Right lobe of liver (tissue), 6 donors: Measurements from ENCODE around the gene TCOF1. TPM values are rescaled to one million over a fixed set of nuclear protein-coding genes. Genes with fewer than 3 reads are reported as not detected.
A peak's percentile ranks its signal among the peaks of the same experiment; 100 is the strongest.

Experiments
- ATAC-seq, 4 donors: fragments of 200-7000 bp; cut with Tn5 transposase; one replicate each; pipeline ENCODE4 v1.9.1; 2020; ENCODE audit warnings: mild to moderate bottlenecking in 4 of 4, moderate library complexity in 4 of 4
- DNase-seq, 3 donors: peaks; one replicate each; pipeline ENCODE4 v3.0.0-alpha.2; 2020
- H3K27ac ChIP-seq, 3 donors: fragments of 200-600 bp; one replicate each; pipeline ENCODE4 v1.8.0; 2022
- H3K27me3 ChIP-seq, 2 donors: fragments of 200-600 bp; one replicate each; pipeline ENCODE4 v1.8.0; 2022
- H3K36me3 ChIP-seq, 4 donors: fragments of 200-600 bp; sonication (generic) in 1 of 4; one replicate each; pipeline versions ENCODE4 v1.5.1 to v1.8.0; 2017 to 2022; ENCODE audit warnings: control low read depth in 1 of 4
- H3K4me1 ChIP-seq, 4 donors: fragments of 200-600 bp; sonication (generic) in 1 of 4; one replicate each; pipeline versions ENCODE4 v1.5.1 to v1.8.0; 2017 to 2022; ENCODE audit warnings: control low read depth in 1 of 4
- H3K4me3 ChIP-seq, 3 donors: fragments of 200-600 bp; one replicate each; pipeline ENCODE4 v1.8.0; 2022
- H3K9me3 ChIP-seq, 4 donors: fragments of 200-600 bp; sonication (generic) in 1 of 4; one replicate each; pipeline versions ENCODE4 v1.5.1 to v1.8.0; 2017 to 2022; ENCODE audit warnings: control low read depth in 1 of 4
- CTCF ChIP-seq, 4 donors: fragments of 200-600 bp in 3 of 4; fragments of 450-650 bp in 1 of 4; IDR thresholded peaks; one replicate each; pipeline versions ENCODE4 v1.5.1 to v1.8.0; 2016 to 2022; ENCODE audit warnings: antibody characterized with exemption in 4 of 4, mild to moderate bottlenecking in 2 of 4
- POLR2A ChIP-seq: fragments of 450-650 bp; IDR thresholded peaks from one replicate; pipeline ENCODE4 v1.6.1; 2017; ENCODE audit warnings: antibody characterized with exemption, mild to moderate bottlenecking
- WGBS: methylation state at CpG from one replicate; pipeline ENCODE4 v1.1.6; 2018; ENCODE audit warnings: low coverage, low lambda C conversion rate; ENCODE audit not compliant: insufficient coverage; ENCODE audit errors: missing lambda C conversion rate; 5-methylcytosine and 5-hydroxymethylcytosine counted together
- intact Hi-C, 2 donors: fragments of 100-400 bp; cut with DNase I; formaldehyde crosslinking; loops; one replicate each; pipeline versions ENCODE4 v1.11.2 to v1.14.1; 2022
- total RNA-seq, 6 experiments: library from RNA; depleted of rRNA in 2 of 6; stranded (reverse); fragments of >200 nt in 2 of 6; fragmentation: NEBNext Ultra II Directional in 3 of 6; extraction: Animal tissue kit (Norgen Biotek cat#: 25700) in 3 of 6; gene quantifications; one replicate each; pipeline versions ENCODE4 v1.1.0 to v1.2.4, GENCODE V29; 2016 to 2023
- donor health status: DM: no; HTN: yes; CAD: no.
- donor health status: DM: no; HTN: no; CAD: no.
- donor health status: DM: no; HTN: no; CAD: no.
- donor health status: DM: no; HTN: yes; CAD: no.
- donor health status: DM: no; HTN: yes; CAD: no.

The TCOF1 gene
- total RNA-seq, 6 experiments from 2014 or later, result 6.7 to 12.0 (median 8.9) TPM

- intact Hi-C loops, result no loop called here
- DNase-seq, result peak in 1 of 3 donors; percentile 14
- peaks cover 0 to 16% (median 6%) of the 10 kb centered on the region in 4 donors for H3K36me3 ChIP-seq
- no peak overlapping the region for H3K27ac ChIP-seq
- WGBS, result no CpG with 5 or more reads among the region's 12 CpGs
- H3K4me1 ChIP-seq, result no peaks in the 10 kb centered on the region
- peak in 2 of 4 donors; percentile 15 to 32 for ATAC-seq
- TF ChIP-seq CTCF (IDR thresholded peaks at IDR 0.05), result peak in 1 of 4 donors; percentile 4
- no peak for TF ChIP-seq POLR2A
- H3K4me3 ChIP-seq, result no peak overlapping the region
- H3K9me3 ChIP-seq, result no peaks in the 10 kb centered on the region
- no peaks in the 10 kb centered on the region for H3K27me3 ChIP-seq
Observed at GRCh38 chr5:150398722-150399523, 41.4 kb downstream of the TCOF1 start.

- Histone ChIP-seq H3K27me3 (no peaks in the 10 kb centered on the region), H3K27ac (no peak overlapping the region), H3K36me3 (peaks cover 0 to 13% (median 4%) of the 10 kb centered on the region in 4 donors), H3K4me3 (no peak overlapping the region), H3K9me3 (no peaks in the 10 kb centered on the region), H3K4me1 (no peaks in the 10 kb centered on the region)
- intact Hi-C loops, result no loop called here
- TF ChIP-seq CTCF (IDR thresholded peaks at IDR 0.05), result no peak
- TF ChIP-seq POLR2A, result no peak
- ATAC-seq (no peak), DNase-seq (peak in 1 of 3 donors; percentile 7)
- WGBS, result 96% methylated on average over 5 of the region's 11 CpGs
Observed at GRCh38 chr5:150399524-150400211, 42.2 kb downstream of the TCOF1 start.

- no peaks in the 10 kb centered on the region for H3K9me3 ChIP-seq
- H3K27ac ChIP-seq, result no peak overlapping the region
- intact Hi-C loops, result no loop called here
- no peak for TF ChIP-seq POLR2A
- no peak for TF ChIP-seq CTCF (IDR thresholded peaks at IDR 0.05)
- H3K27me3 ChIP-seq, result no peaks in the 10 kb centered on the region
- H3K4me1 ChIP-seq, result no peaks in the 10 kb centered on the region
- no peak overlapping the region for H3K4me3 ChIP-seq
- peak in 1 of 3 donors; percentile 2 for DNase-seq
- no peak for ATAC-seq
- H3K36me3 ChIP-seq, result peaks cover 0 to 18% (median 4%) of the 10 kb centered on the region in 4 donors
- WGBS, result 82% methylated on average over 9 of the region's 12 CpGs
Observed at GRCh38 chr5:150400316-150401075, 43.0 kb downstream of the TCOF1 start.

- H3K36me3 ChIP-seq, result peaks cover 0 to 23% (median 4%) of the 10 kb centered on the region in 4 donors
- TF ChIP-seq CTCF (IDR thresholded peaks at IDR 0.05) (no peak), POLR2A (no peak)
- peak in 1 of 3 donors; percentile 10 for DNase-seq
- no peaks in the 10 kb centered on the region for H3K4me1 ChIP-seq
- WGBS, result 62% methylated on average over 2 of the region's 3 CpGs
- H3K27me3 ChIP-seq, result no peaks in the 10 kb centered on the region
- H3K4me3 ChIP-seq, result no peak overlapping the region
- intact Hi-C loops, result no loop called here
- ATAC-seq, result no peak
- H3K9me3 ChIP-seq, result no peaks in the 10 kb centered on the region
- no peak overlapping the region for H3K27ac ChIP-seq
Observed at GRCh38 chr5:150401076-150401375, 43.5 kb downstream of the TCOF1 start.
